Transverse colon (tissue), 4 donors: ENCODE data around the gene BMPR1B. TPM values are rescaled to one million over a fixed set of nuclear protein-coding genes. Genes with fewer than 3 reads are reported as not detected.

Experiments used
- DNase-seq: peaks from one replicate; pipeline ENCODE4 v3.0.0-alpha.2; 2019
- H3K27ac ChIP-seq, 4 donors: fragments of 200-600 bp; sonication (generic); 2 replicates each; pipeline ENCODE4 v1.5.1; 2016 to 2018; ENCODE audit warnings: inconsistent platforms in 4 of 4
- H3K27me3 ChIP-seq: fragments of 200-600 bp; sonication (generic); 2 replicates; pipeline ENCODE4 v1.5.1; 2017; ENCODE audit warnings: inconsistent platforms
- H3K36me3 ChIP-seq, 4 donors: fragments of 200-600 bp; sonication (generic); 2 replicates each; pipeline ENCODE4 v1.5.1; 2017 to 2019; ENCODE audit warnings: inconsistent platforms in 4 of 4
- H3K4me1 ChIP-seq, 4 donors: fragments of 200-600 bp; sonication (generic); 2 replicates each; pipeline ENCODE4 v1.5.1; 2017 to 2020; ENCODE audit warnings: inconsistent platforms in 4 of 4
- H3K4me3 ChIP-seq, 4 donors: fragments of 200-600 bp; sonication (generic); 1 replicate in 1 of 4; 2 replicates in 3 of 4; pipeline versions ENCODE4 v1.5.1 to v1.6.1; 2017 to 2019; ENCODE audit warnings: inconsistent platforms in 4 of 4
- H3K9me3 ChIP-seq, 2 donors: fragments of 200-600 bp; sonication (generic); 2 replicates each; pipeline ENCODE4 v1.5.1; 2017 to 2019; ENCODE audit warnings: inconsistent platforms in 2 of 2
- EP300 ChIP-seq: sonication (generic); formaldehyde crosslinking; IDR thresholded peaks from one replicate; pipeline ENCODE4 v1.6.1; 2017; ENCODE audit warnings: antibody characterized with exemption, low read depth
- POLR2A ChIP-seq: fragments of 450-650 bp; IDR thresholded peaks from one replicate; pipeline ENCODE4 v1.6.1; 2016; ENCODE audit warnings: antibody characterized with exemption, mild to moderate bottlenecking, moderate library complexity
- POLR2AphosphoS5 ChIP-seq, 3 donors: sonication (generic); formaldehyde crosslinking; IDR thresholded peaks; one replicate each; pipeline ENCODE4 v1.6.1; 2016; ENCODE audit warnings: antibody characterized with exemption in 3 of 3
- WGBS, 2 donors: methylation state at CpG; one replicate each; pipeline ENCODE4 v1.1.5; 2018; ENCODE audit warnings: low coverage in 1 of 2; 5-methylcytosine and 5-hydroxymethylcytosine counted together
- in situ Hi-C, 4 donors: fragments of 200-750 bp; cut with MboI; loops; one replicate each; pipeline versions ENCODE4 v1.15.0 to v1.15.1; 2017; ENCODE audit warnings: low sequenced_read_pairs in 3 of 4, low pct_ligation_motif_present in 1 of 4, low pct_unique_long_range_greater_than_20kb in 1 of 4
- intact Hi-C: fragments of 100-400 bp; cut with DNase I; formaldehyde crosslinking; loops from one replicate; pipeline ENCODE4 v1.15.1; 2023; ENCODE audit warnings: low total_unique reads
- total RNA-seq, 4 donors: library from RNA; depleted of rRNA; stranded (reverse); fragments of >200 nt; gene quantifications; one replicate each; pipeline ENCODE4 v1.1.0, GENCODE V29; 2016
- TF ChIP-seq, protein P1 (sequence below), 5 experiments: fragments of 200-600 bp in 3 of 5; fragments of 450-650 bp in 2 of 5; sonication (generic) in 3 of 5; IDR thresholded peaks; 1 replicate in 2 of 5; 2 replicates in 3 of 5; pipeline ENCODE4 v1.5.1; 2016 to 2017; ENCODE audit warnings: antibody characterized with exemption in 5 of 5, inconsistent platforms in 3 of 5, mild to moderate bottlenecking in 2 of 5, moderate library complexity in 1 of 5

The BMPR1B gene
- total RNA-seq, 4 donors from 2014 or later, result 0.64 to 3.2 (median 0.68) TPM; not detected in 1

DNA sequence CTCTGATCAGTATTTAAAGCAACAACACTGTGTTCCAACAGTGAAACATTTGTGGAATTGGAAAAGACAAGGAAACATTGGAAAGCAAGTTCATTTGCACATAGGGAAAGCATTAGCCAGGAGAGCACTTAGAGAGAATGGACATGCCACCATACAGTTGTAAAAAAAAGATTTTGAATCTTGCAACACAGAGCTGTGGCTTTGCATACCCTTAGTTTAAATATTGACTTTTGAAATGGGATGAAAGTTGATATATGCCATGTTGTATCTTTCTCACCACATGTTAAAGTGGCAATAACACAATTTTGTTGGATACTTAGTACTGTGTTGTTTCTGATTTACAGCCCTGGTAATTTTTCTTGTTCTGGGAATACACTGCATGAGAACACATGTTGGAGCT, 208.1 kb downstream of the BMPR1B start:
- TF ChIP-seq POLR2AphosphoS5 (IDR thresholded peaks at IDR 0.05) (no peak), EP300 (no peak), POLR2A (no peak)
- TF ChIP-seq, protein P1, sequence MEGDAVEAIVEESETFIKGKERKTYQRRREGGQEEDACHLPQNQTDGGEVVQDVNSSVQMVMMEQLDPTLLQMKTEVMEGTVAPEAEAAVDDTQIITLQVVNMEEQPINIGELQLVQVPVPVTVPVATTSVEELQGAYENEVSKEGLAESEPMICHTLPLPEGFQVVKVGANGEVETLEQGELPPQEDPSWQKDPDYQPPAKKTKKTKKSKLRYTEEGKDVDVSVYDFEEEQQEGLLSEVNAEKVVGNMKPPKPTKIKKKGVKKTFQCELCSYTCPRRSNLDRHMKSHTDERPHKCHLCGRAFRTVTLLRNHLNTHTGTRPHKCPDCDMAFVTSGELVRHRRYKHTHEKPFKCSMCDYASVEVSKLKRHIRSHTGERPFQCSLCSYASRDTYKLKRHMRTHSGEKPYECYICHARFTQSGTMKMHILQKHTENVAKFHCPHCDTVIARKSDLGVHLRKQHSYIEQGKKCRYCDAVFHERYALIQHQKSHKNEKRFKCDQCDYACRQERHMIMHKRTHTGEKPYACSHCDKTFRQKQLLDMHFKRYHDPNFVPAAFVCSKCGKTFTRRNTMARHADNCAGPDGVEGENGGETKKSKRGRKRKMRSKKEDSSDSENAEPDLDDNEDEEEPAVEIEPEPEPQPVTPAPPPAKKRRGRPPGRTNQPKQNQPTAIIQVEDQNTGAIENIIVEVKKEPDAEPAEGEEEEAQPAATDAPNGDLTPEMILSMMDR (IDR thresholded peaks at IDR 0.05), result no peak
- Histone ChIP-seq H3K4me3 (no peak overlapping the region), H3K27ac (no peak overlapping the region), H3K4me1 (no peaks in the 10 kb centered on the region), H3K27me3 (no peaks in the 10 kb centered on the region), H3K36me3 (no peaks in the 10 kb centered on the region), H3K9me3 (no peaks in the 10 kb centered on the region)
- in situ Hi-C loops, result no loop called here
- no peak for DNase-seq
- intact Hi-C loops, result no loop called here

DNA sequence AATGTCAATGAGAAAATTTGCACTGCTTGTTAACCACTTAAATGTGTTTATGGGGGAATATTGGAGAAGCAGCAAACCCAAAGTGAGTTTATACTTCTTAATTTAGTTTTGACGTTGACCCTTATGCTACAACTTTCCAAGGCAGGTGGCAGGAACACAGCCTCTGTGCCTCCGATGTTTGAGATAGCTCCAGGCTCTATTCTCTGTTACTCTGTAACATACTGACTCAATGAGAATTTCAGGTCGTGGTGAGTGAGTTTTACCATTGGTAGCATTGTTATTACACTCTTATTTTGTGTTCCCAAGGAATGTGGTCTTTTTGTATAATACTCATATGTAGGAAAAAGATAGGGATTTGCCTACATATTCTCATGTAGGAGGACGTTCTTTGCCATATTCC, 210.7 kb downstream of the BMPR1B start:
- in situ Hi-C loops, result no loop called here
- no peaks in the 10 kb centered on the region for H3K27me3 ChIP-seq
- H3K9me3 ChIP-seq, result no peaks in the 10 kb centered on the region
- H3K36me3 ChIP-seq, result no peaks in the 10 kb centered on the region
- H3K4me1 ChIP-seq, result no peaks in the 10 kb centered on the region
- H3K27ac ChIP-seq, result no peak overlapping the region
- TF ChIP-seq POLR2A, result no peak
- TF ChIP-seq EP300, result no peak
- TF ChIP-seq, protein P1 (IDR thresholded peaks at IDR 0.05), result no peak
- TF ChIP-seq POLR2AphosphoS5 (IDR thresholded peaks at IDR 0.05), result no peak
- H3K4me3 ChIP-seq, result no peak overlapping the region
- 64 to 78% methylated on average over 4 of the region's 4 CpGs for WGBS, 2 donors
- no peak for DNase-seq
- intact Hi-C loops, result no loop called here

DNA sequence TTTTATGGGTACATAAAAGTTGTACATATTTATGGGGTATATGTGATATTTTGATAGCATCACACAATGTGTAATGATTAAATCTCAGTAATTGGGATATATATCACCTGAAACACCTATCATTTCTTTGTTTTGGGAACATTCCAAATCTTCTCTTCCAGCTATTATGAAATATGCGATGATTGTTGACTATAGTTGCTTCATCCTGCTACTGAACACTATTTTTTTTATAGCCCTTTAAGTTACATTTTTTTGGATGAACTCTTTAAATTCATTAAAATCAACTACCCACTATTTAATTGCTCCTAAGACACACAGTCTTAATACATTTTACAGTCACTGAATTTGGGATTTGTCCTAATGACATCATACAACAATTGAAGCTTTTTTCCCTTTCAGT, 212.9 kb downstream of the BMPR1B start:
- 27 to 36% methylated on average over 1 of the region's 1 CpG for WGBS, 2 donors
- Histone ChIP-seq H3K36me3 (no peaks in the 10 kb centered on the region), H3K9me3 (no peaks in the 10 kb centered on the region), H3K27me3 (no peaks in the 10 kb centered on the region), H3K4me3 (no peak overlapping the region), H3K27ac (no peak overlapping the region), H3K4me1 (no peaks in the 10 kb centered on the region)
- TF ChIP-seq EP300, result no peak
- no peak for TF ChIP-seq POLR2AphosphoS5 (IDR thresholded peaks at IDR 0.05)
- TF ChIP-seq, protein P1 (IDR thresholded peaks at IDR 0.05), result no peak
- no peak for TF ChIP-seq POLR2A
- in situ Hi-C loops (no loop called here), intact Hi-C loops (no loop called here)
- no peak for DNase-seq

DNA sequence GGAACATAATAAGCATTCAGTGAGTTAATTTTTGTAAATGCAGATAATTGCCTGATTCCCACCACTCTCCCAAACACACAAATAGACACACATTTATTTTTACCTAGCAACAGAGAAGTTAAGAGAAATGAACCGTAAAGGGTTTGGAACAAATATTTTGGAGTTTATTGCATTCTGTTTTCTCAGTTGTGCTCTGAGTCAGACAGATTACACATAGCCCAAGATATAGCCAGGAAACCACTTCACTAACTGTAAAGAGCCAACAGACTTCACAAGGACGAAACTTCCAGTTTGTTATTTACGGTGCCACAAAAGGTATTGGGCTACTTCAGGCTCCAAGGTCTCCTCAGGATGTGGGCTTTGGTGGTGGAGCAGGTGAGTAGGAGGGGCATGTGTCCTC, 217.0 kb downstream of the BMPR1B start:
- Histone ChIP-seq H3K4me1 (no peaks in the 10 kb centered on the region), H3K36me3 (no peaks in the 10 kb centered on the region), H3K27ac (no peak overlapping the region), H3K27me3 (no peaks in the 10 kb centered on the region), H3K4me3 (no peak overlapping the region), H3K9me3 (no peaks in the 10 kb centered on the region)
- WGBS, 2 donors, result 84 to 91% methylated on average over 3 of the region's 3 CpGs
- intact Hi-C loops, result no loop called here
- in situ Hi-C loops, result no loop called here
- TF ChIP-seq EP300 (no peak), POLR2AphosphoS5 (IDR thresholded peaks at IDR 0.05) (no peak), POLR2A (no peak)
- TF ChIP-seq, protein P1 (IDR thresholded peaks at IDR 0.05), result no peak
- no peak for DNase-seq
